GM21786 (cell line): ENCODE results near the gene TULP4.

Source experiments
- ATAC-seq: cut with Tn5 transposase; IDR thresholded peaks from one replicate; pipeline ENCODE4 v1.9.1; 2021; ENCODE audit not compliant: unreplicated experiment

The TULP4 gene

GRCh38 chr6:158356586-158357546 is 44.6 kb downstream of the TULP4 start:
- peak; percentile 3 for ATAC-seq

DNA sequence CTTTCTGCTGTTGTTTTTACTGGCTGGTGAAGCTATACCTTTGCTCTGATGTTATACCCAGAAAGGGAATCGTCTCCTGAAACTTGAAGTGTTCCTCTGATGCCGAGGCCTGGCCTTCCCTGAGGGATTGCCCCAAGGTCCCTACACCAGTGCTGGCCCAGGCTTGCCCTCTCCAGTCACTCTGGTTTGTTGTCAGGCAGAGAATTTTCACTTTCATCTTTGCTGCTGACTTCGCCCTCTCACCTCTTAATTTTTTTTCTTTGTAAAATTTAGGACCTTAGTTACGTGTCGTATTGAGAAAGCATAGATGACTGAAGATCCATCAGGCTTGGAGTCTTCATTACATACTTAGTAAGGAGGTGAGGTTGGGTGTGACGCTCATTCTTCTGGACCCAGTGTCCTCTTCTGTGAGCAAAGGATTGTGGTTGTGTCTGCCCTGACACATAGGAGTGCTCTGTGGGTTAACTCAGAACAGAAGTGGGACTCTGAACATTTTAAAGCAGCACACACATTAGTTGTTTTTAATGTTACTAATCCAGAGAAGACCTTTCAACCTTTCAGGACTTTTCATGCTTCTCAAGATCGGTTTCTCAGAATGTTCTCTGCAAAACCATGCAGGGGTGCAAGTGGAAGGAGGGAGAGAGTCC is 45.4 kb downstream of the TULP4 start:
- ATAC-seq = peak; percentile 69

GRCh38 chr6:158358450-158359077 is 46.3 kb downstream of the TULP4 start:
- ATAC-seq = no peak

DNA sequence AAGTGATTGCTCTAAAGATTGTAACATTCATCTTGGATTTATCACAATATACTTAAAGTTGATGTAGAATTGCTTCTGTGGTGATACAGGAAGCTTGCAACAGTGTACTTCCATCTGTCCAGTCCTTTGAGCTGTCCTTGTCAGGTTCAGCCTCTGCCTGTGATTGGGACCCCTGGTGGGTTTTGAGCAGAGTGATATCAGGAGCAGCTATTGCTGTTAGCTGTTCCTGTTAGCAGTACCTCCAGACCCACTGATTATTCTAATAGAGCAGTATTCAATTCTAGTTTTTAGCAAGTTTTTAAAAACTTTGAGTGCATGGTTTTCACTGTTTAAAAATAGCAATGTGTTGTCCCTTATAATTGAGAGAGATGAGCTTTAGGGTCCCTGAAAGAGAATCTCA is 48.8 kb downstream of the TULP4 start:
- no peak for ATAC-seq

DNA sequence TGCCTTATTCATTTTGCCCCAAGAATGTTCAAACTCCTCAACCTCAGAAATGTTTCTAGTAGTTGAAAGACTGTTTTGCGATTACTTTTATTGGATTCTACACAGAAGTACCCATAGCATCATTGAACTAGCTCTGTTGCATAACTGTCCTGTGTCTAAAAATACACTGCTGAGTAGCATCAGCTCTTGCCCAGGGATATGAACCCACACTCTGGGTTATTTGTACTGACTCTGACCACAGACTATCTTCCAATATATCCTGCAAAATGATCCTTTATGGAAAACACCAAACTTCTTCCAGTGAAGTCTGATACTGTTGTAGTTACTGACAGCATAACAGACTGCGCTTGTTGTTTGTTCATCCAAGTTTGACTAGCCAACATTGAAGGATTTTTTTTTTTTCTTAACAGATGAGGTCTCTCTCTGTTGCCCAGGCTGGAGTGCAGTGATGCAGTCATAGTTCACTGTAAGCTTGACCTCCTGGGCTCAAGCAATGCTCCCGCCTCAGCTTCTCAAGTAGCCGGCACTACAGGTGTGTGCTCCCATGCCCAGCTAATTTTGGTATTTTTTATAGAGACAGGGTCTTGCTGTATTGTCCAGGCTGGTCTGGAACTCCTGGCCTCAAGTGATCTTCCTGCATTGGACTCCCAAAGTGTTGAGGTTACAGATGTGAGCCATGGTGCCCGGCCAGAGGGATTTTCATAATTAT is 49.9 kb downstream of the TULP4 start:
- no peak for ATAC-seq

- ATAC-seq = no peak
Observed at GRCh38 chr6:158366363-158366762, 54.1 kb downstream of the TULP4 start.

- no peak for ATAC-seq
Observed at GRCh38 chr6:158367816-158368215, 55.6 kb downstream of the TULP4 start.

DNA sequence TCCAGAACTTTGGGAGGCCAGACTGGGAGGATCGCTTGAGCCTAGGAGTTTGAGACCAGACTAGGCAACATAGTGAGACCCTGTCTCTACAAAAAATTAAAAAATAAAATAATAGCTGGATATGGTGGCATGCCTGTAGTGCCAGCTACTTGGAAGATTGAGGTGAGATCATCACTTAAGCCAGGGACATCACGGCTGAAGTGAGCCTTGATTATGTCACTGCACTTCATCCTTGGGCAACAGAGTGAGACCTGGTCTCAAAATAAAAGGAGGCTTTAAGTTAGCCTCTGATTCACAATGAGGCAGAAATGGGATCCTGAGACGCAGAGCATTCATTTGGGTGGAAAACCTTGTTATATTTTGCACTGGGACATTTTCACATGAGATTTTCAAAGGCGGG is 57.0 kb downstream of the TULP4 start:
- no peak for ATAC-seq

DNA sequence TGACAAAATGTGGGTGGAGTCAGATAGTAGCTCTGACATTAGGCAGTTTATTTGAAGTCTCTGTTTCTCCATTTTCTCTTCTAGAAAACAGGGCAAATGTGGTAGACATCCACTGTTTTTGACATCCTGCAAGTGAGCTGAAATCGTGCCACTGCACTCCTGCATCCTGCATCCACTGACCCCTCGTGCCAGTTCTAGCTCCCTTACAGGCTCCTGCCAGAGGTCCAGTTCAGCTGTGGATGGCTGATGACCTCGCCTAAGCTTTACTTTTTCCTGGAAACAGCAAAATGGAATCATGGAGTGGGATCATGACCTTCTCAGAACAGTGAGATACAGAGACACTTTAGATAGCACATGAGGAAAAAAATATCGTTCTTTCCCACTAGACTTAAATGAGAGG is 58.5 kb downstream of the TULP4 start:
- no peak for ATAC-seq

DNA sequence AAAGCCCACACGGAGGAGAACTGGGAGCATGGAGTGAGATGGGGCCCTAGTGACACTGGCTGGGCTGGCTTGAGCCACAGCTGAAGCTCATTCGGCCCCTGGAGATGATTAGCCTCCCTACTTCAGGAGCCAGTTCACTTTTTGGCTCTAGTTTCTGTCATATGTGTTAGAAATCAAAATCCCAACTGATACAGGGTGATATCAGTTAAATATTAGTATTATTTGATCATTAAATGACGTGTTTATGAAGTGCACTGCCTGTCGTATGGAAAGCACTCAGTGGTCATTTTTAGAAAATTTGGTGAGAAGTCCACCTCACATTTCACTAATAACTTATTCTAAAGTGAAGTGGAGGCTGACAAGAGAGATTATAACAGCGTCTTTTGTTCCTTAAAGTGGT is 59.0 kb downstream of the TULP4 start:
- ATAC-seq = no peak

GRCh38 chr6:158372574-158372973 is 60.3 kb downstream of the TULP4 start:
- no peak for ATAC-seq

DNA sequence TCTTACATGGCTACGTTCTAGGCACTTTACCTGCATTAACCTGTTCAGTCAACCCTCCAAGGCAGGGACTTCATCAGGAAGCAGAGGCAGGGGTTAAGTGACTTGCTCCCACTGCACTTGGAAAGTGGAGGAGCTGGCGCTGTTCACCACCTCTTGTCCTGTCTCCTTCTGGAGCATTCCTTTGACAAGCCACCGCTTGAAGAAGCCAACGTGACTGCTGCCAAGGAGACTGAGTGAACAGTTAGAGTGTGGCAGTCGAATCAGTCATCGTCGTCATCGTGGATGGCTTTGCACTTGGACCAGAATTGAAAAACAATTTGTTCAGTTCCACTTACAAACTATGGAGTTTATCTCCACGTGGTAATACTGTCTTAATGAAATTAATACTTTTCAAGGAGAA is 60.9 kb downstream of the TULP4 start:
- no peak for ATAC-seq

DNA sequence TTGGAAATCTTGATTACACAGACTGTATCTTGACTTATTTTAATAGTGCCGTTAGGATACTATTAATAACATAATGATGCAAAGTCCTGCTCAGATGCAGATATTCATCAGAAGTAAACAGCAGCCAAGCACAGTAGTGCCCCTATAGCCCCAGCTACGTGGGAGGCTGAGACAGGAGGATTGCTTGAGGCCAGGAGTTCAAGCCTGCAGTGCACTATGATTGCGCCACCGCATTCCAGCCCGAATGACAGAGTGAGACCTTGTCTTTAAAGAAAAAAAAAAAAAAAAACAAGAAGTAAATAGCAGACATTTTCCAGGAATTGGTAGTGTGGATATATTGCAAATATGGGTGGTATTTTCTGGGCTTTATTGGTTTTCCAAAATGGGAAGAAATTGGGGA is 61.8 kb downstream of the TULP4 start:
- no peak for ATAC-seq

GRCh38 chr6:158376631-158377081 is 64.4 kb downstream of the TULP4 start:
- no peak for ATAC-seq

- ATAC-seq = no peak
Observed at GRCh38 chr6:158377860-158378259, 65.6 kb downstream of the TULP4 start.

DNA sequence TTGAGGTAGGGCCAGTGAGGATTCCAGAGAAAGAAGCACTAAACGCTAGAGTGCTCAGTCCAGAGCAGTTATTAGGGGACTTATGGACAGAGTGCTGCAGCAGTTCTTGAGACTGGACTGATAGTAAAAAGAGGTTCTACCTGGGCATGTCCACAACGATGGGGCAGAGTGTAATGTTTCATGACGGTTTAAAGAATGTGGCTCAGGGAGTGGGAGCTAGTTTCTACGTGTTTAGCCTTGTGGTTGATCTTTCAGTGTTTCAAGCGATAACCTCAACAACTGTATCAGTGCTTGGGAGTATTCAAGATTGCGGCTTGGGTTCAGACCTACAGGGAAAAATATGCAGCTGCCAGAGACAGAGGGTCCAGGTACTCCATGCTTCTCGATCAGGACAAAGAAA is 67.1 kb downstream of the TULP4 start:
- ATAC-seq = no peak

GRCh38 chr6:158381214-158381613 is 68.9 kb downstream of the TULP4 start:
- ATAC-seq = no peak

DNA sequence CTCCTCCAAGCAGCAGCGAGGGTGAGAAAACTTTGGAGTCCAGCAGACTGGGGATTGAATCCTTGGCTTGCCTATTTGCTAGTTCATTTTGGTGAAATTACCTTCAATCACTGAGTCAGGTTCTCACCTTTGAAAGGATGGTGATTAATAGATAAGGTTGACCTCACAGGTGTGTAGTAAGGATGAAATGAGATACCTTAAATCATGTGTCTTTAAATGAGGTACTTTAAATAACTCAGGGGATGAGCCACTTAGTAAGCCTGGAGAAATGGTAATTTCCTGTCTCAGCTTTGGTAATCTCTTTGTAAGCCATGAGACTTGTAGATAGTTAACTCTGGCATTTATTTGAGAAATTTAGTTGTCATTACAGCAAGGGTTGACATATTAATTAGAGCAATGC is 70.2 kb downstream of the TULP4 start:
- ATAC-seq = no peak

GRCh38 chr6:158383057-158383456 is 70.8 kb downstream of the TULP4 start:
- ATAC-seq = no peak

DNA sequence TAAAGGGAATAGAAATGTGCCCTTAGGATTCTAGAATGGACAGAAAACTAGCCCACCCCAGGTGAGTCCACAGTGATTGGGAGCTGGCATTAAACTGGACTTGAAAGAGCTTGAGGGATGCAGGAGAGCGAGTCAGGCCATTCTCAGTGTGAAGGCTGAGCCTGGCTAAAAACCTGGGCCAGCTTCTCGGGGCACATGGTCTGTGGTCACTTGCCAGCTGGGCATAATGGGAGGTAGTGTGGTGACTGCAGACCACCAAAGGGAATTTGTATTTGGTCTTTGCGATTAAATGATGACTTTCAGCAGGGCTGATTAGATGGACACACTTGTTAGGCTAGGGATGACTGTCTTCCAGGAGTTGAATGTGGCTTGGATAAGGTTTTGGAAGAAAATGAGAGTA is 71.3 kb downstream of the TULP4 start:
- ATAC-seq = no peak

- no peak for ATAC-seq
Observed at GRCh38 chr6:158384671-158385110, 72.4 kb downstream of the TULP4 start.
